CD8-positive, alpha-beta memory T cell (primary cell): ENCODE measurements around the gene P2RX2. TPM values are rescaled to one million over a fixed set of nuclear protein-coding genes. Genes with fewer than 3 reads are reported as not detected.
A peak's percentile ranks its signal among the peaks of the same experiment; 100 is the strongest.
"Not testable (repeated sequence)": the region's sequence is repeated elsewhere in the genome, so short reads cannot be mapped to it uniquely, and the experiment has no call there.

Experiments used
- CTCF ChIA-PET: fragments of 350-600 bp; sonication (Branson Sonifier 250); formaldehyde crosslinking; loops from one replicate; lab custom pipeline; 2021; ENCODE audit warnings: antibody characterized with exemption; lab: Charles Lee
- POLR2A ChIA-PET: fragments of 350-600 bp; sonication (Branson Sonifier 250); formaldehyde crosslinking; loops from one replicate; lab custom pipeline; 2021; ENCODE audit warnings: antibody characterized with exemption; lab: Charles Lee
- DNase-seq, 5 donors: peaks; one replicate each; pipeline versions ENCODE4 v3.0.0 to v3.0.0-alpha.2; 2020 to 2022; ENCODE audit warnings: mixed read lengths in 1 of 5
- H3K27ac ChIP-seq: one replicate; pipeline ENCODE4 v1.7.0; 2013; ENCODE audit warnings: low read depth, mild to moderate bottlenecking, low read length, moderate library complexity
- H3K27me3 ChIP-seq: 2 replicates; pipeline ENCODE4 v1.7.0; 2013; ENCODE audit warnings: low read length, mild to moderate bottlenecking; ENCODE audit not compliant: insufficient read depth, poor library complexity, severe bottlenecking
- H3K36me3 ChIP-seq: 2 replicates; pipeline ENCODE4 v1.7.0; 2013; ENCODE audit warnings: mild to moderate bottlenecking, low read length, moderate library complexity; ENCODE audit not compliant: insufficient read depth
- H3K4me1 ChIP-seq: 2 replicates; pipeline ENCODE4 v1.7.0; 2013; ENCODE audit warnings: mild to moderate bottlenecking, low read length, moderate library complexity; ENCODE audit not compliant: insufficient read depth
- H3K4me3 ChIP-seq: 2 replicates; pipeline ENCODE4 v1.7.0; 2013; ENCODE audit warnings: mild to moderate bottlenecking, low read length
- H3K9me3 ChIP-seq: 2 replicates; pipeline ENCODE4 v1.7.0; 2013; ENCODE audit warnings: mild to moderate bottlenecking, low read length
- H3K27ac Mint-ChIP-seq, 8 donors: one replicate each; pipeline ENCODE4 v1.8.0; 2020 to 2021; ENCODE audit warnings: mixed read lengths in 8 of 8, mild to moderate bottlenecking in 6 of 8, inconsistent platforms in 3 of 8, moderate library complexity in 3 of 8
- H3K27me3 Mint-ChIP-seq, 2 donors: one replicate each; pipeline ENCODE4 v1.8.0; 2020 to 2021; ENCODE audit warnings: mixed read lengths in 2 of 2, mild to moderate bottlenecking in 1 of 2, moderate library complexity in 1 of 2
- H3K36me3 Mint-ChIP-seq, 3 donors: one replicate each; pipeline ENCODE4 v1.8.0; 2020 to 2021; ENCODE audit warnings: mixed read lengths in 3 of 3, inconsistent platforms in 1 of 3, mild to moderate bottlenecking in 1 of 3
- H3K4me1 Mint-ChIP-seq, 3 donors: one replicate each; pipeline ENCODE4 v1.8.0; 2020 to 2021; ENCODE audit warnings: mixed read lengths in 3 of 3, inconsistent platforms in 1 of 3, mild to moderate bottlenecking in 1 of 3
- H3K4me3 Mint-ChIP-seq, 7 donors: one replicate each; pipeline ENCODE4 v1.8.0; 2020 to 2021; ENCODE audit warnings: mixed read lengths in 7 of 7, mild to moderate bottlenecking in 6 of 7, moderate library complexity in 4 of 7, inconsistent platforms in 2 of 7
- H3K9me3 Mint-ChIP-seq, 5 donors: one replicate each; pipeline ENCODE4 v1.8.0; 2020 to 2022; ENCODE audit warnings: mixed read lengths in 5 of 5, mild to moderate bottlenecking in 3 of 5, moderate library complexity in 2 of 5, inconsistent platforms in 1 of 5
- polyA plus RNA-seq: library from polyadenylated mRNA; unstranded; fragments of 300-500 nt; fragmentation: Illumina TruSeq; gene quantifications from one replicate; pipeline ENCODE4 v1.2.3, GENCODE V29; 2021
- total RNA-seq, 2 experiments: library from RNA; stranded (reverse); gene quantifications; one replicate each; pipeline ENCODE4 v1.2.3, GENCODE V29; 2021

Gene P2RX2
- total and polyA plus RNA-seq, 3 experiments from 2014 or later: not detected

DNA sequence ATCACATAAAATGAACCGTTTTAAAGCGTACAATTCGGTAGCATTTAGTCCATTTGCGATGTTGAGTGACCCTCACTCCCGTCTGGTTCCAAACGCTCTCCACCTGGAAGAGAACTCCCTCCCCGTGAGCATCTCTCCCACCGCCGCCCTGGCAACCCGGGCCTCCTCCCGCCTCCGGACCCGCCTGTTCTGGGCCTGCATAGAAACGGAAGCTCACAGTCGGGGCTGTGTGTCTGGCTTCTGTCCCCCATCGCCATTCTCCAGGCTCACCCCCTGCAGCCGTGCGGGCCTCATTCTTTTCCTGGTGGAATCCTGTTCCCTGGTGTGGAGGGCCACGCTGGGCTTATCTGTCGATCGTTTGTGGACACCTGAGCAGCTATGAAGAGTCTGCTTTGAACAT is 25.5 kb upstream of the P2RX2 start:
- H3K27ac ChIP-seq: no peak overlapping the region
- no peaks in the 10 kb centered on the region for H3K9me3 Mint-ChIP-seq

DNA sequence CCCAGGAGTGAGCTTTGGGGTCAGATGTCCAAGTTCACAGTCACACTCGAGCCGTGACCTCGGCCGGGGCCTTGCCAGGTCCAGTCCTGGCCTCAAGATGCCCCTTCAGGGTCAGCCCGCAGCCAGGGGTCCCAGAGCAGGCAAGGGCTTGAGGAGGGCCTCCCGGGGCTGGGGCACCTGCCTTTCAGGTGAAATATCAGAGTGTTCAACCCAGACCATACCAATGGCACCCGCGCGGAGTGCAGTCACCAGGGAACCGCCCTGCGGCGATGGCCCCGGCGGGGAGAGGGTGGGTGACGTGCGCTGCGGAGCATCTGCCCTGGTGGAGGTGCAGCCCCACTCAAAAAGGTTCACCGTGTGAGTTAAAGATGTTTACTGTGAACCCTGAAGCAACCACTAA is 25.1 kb upstream of the P2RX2 start:
- Mint-ChIP-seq H3K4me1 (peaks cover 9 to 15% (median 9%) of the 10 kb centered on the region in 3 donors), H3K9me3 (no peaks in the 10 kb centered on the region), H3K27me3 (peaks cover 8 to 34% of the 10 kb centered on the region in 2 donors), H3K36me3 (no peaks in the 10 kb centered on the region), H3K4me3 (peak overlapping the region in 3 of 7 donors; percentile 9 to 55 (median 46)), H3K27ac (no peak overlapping the region)
- no peak for DNase-seq
- peaks cover 6% of the 10 kb centered on the region for H3K4me1 ChIP-seq
- ChIA-PET POLR2A (no interaction called here), CTCF (no interaction called here)
- H3K27me3 ChIP-seq: peaks cover 4% of the 10 kb centered on the region
- no peak overlapping the region for H3K27ac ChIP-seq
- no peaks in the 10 kb centered on the region for H3K36me3 ChIP-seq
- H3K9me3 ChIP-seq: no peaks in the 10 kb centered on the region
- H3K4me3 ChIP-seq: no peak overlapping the region

More for the DNA sequence above, 25.5 kb upstream of the P2RX2 start:
- Histone ChIP-seq H3K4me3 (no peak overlapping the region), H3K27me3 (peaks cover 4% of the 10 kb centered on the region), H3K4me1 (peaks cover 6% of the 10 kb centered on the region), H3K9me3 (no peaks in the 10 kb centered on the region), H3K36me3 (no peaks in the 10 kb centered on the region)
- Mint-ChIP-seq H3K4me3 (no peak overlapping the region), H3K4me1 (peaks cover 7 to 15% (median 8%) of the 10 kb centered on the region in 3 donors), H3K27me3 (peaks cover 8 to 33% of the 10 kb centered on the region in 2 donors), H3K36me3 (no peaks in the 10 kb centered on the region), H3K27ac (no peak overlapping the region)
- no peak for DNase-seq
- ChIA-PET POLR2A (interaction anchor here (0.9 kb wide), 1 partner anchor 681 kb away, joined by 5 read pairs; no protein-coding TSS in a partner anchor), CTCF (no interaction called here)

DNA sequence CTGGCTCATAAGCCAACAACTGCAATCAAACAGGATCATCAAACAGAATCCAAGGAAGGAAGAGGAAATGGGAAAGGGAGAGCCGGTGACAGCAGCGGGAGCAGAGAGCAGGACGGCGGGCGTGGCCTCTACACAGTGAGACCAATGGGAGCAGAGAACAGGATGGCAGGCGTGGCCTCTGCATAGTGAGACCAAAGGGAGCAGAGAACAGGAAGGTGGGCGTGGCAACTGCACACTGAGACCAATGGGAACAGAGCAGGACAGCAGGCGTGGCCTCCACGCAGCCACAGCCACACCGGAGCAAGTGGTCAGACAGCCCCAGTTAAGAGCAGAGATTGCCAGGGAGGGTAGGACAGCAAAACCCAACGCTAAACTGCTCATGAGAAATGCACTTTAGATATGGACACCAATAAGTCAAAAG is 24.6 kb upstream of the P2RX2 start:
- Histone ChIP-seq H3K27me3 (peaks cover 4% of the 10 kb centered on the region), H3K4me1 (peaks cover 6% of the 10 kb centered on the region), H3K9me3 (no peaks in the 10 kb centered on the region), H3K4me3 (no peak overlapping the region), H3K27ac (no peak overlapping the region), H3K36me3 (no peaks in the 10 kb centered on the region)
- H3K27me3 Mint-ChIP-seq: peaks cover 8 to 37% of the 10 kb centered on the region in 2 donors
- no peak for DNase-seq
- POLR2A ChIA-PET: no interaction called here
- H3K27ac Mint-ChIP-seq: no peak overlapping the region
- H3K9me3 Mint-ChIP-seq: no peaks in the 10 kb centered on the region
- no peaks in the 10 kb centered on the region for H3K36me3 Mint-ChIP-seq
- H3K4me1 Mint-ChIP-seq: peaks cover 13 to 15% (median 13%) of the 10 kb centered on the region in 3 donors
- CTCF ChIA-PET: no interaction called here
- H3K4me3 Mint-ChIP-seq: peak overlapping the region in 3 of 7 donors; percentile 9 to 76 (median 46)

DNA sequence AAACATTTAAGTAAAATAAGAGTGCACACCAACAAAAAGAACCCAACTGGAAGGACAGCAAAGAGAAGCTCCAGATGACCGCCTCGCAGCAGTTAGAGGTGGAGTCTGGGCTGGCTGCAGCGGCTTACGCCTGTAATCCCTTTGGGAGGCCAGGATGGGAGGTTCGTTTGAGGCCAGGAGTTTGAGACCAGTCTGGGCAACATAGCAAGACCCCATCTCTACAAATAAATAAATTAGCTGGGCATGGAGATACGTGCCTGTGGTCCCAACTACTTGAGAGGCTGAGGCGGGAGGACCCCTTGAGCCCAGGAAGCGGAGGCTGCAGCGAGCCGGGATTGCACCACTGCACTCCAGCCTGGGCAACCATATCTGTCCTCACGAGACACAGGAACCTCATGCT is 23.4 kb upstream of the P2RX2 start:
- POLR2A ChIA-PET: no interaction called here

DNA sequence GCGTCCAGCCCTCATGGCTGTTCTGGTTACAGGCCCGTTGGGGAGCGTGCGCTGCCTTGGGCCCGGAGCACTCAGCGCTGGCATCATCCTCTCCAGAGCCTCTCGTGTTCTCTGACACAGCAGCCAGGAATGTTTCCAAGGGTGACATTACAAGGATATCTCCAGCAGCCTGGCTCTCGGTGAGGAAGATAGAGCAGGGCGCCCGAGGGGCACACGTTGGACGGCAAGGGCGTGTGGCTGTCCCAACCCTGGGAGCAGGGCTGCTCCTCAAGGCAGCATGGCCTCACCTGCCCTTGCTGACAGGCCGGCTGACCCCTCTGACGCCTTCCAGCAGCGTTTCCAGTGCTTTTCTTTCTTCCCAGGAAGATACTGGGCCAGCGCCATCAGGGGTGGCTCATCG is 22.6 kb upstream of the P2RX2 start:
- POLR2A ChIA-PET: no interaction called here
- peaks cover 10 to 44% of the 10 kb centered on the region in 2 donors for H3K27me3 Mint-ChIP-seq

More for the DNA sequence above, 23.4 kb upstream of the P2RX2 start:
- CTCF ChIA-PET: no interaction called here
- no peaks in the 10 kb centered on the region for H3K9me3 Mint-ChIP-seq
- H3K27ac ChIP-seq: no peak overlapping the region
- H3K4me3 ChIP-seq: no peak overlapping the region
- H3K4me1 ChIP-seq: peaks cover 10% of the 10 kb centered on the region
- H3K27me3 Mint-ChIP-seq: peaks cover 8 to 37% of the 10 kb centered on the region in 2 donors
- H3K4me3 Mint-ChIP-seq: peak overlapping the region in 3 of 7 donors; percentile 4 to 44 (median 37)
- peak in 1 of 5 donors; percentile 15 for DNase-seq
- H3K36me3 Mint-ChIP-seq: no peaks in the 10 kb centered on the region
- no peaks in the 10 kb centered on the region for H3K9me3 ChIP-seq
- H3K27ac Mint-ChIP-seq: peak overlapping the region in 1 of 8 donors; percentile 11
- peaks cover 4% of the 10 kb centered on the region for H3K27me3 ChIP-seq
- no peaks in the 10 kb centered on the region for H3K36me3 ChIP-seq
- peaks cover 17 to 21% (median 19%) of the 10 kb centered on the region in 3 donors for H3K4me1 Mint-ChIP-seq

DNA sequence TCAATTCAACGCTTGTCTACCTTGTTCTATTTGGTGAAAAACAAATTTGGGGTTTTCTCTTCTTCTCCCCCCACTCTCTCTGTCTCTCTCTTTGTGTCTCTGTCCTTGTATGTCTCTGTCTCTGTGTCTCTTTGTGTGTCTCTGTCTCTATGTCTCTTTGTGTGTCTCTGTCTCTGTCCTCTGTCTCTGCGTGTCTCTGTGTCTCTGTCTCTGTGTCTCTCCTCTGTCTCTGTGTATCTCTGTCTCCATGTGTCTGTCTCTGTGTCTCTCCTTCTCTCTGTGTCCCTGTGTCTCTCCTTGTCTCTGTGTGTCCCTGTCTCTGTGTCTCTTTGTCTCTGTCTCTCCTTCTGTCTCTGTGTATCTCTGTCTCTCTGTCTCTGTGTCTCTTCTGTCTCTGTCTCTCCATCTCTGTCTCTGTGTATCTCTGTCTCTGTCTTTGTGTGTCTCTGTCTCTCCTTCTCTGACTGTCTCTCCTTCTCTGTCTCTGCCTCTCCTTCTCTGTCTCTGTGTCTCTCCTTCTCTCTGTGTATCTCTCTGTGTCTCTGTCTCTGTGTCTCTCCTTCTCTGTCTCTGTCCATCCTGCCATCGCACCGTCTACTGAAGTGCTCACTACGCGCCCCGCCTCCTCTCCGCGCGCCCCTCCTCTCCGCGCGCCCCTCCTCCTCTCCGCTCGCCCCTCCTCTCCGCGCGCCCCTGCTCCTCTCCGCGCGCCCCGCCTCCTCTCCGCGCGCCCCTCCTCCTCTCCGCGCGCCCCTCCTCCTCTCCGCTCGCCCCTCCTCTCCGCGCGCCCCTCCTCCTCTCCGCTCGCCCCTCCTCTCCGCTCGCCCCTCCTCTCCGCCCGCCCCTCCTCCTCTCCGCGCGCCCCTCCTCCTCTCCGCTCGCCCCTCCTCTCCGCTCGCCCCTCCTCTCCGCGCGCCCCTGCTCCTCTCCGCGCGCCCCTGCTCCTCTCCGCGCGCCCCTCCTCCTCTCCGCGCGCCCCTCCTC is 21.0 kb upstream of the P2RX2 start:
- Mint-ChIP-seq H3K4me3 (peak overlapping the region; percentile 60 to 96 (median 88)), H3K27me3 (peaks cover 12 to 52% of the 10 kb centered on the region in 2 donors), H3K36me3 (no peaks in the 10 kb centered on the region), H3K27ac (peak overlapping the region in 7 of 8 donors; percentile 45 to 97 (median 77)), H3K9me3 (no peaks in the 10 kb centered on the region), H3K4me1 (peaks cover 19 to 35% (median 20%) of the 10 kb centered on the region in 3 donors)
- Histone ChIP-seq H3K27ac (no peak overlapping the region), H3K36me3 (no peaks in the 10 kb centered on the region), H3K4me3 (peak overlapping the region; percentile 57), H3K27me3 (peaks cover 4% of the 10 kb centered on the region), H3K9me3 (no peaks in the 10 kb centered on the region), H3K4me1 (peaks cover 10% of the 10 kb centered on the region)
- ChIA-PET CTCF (no interaction called here), POLR2A (no interaction called here)
- peak in 3 of 5 donors; percentile 27 to 45 (median 35) for DNase-seq

More for the DNA sequence above, 22.6 kb upstream of the P2RX2 start:
- no peaks in the 10 kb centered on the region for H3K9me3 Mint-ChIP-seq
- no peaks in the 10 kb centered on the region for H3K36me3 Mint-ChIP-seq
- H3K27ac Mint-ChIP-seq: no peak overlapping the region
- Histone ChIP-seq H3K4me1 (peaks cover 10% of the 10 kb centered on the region), H3K36me3 (no peaks in the 10 kb centered on the region), H3K4me3 (no peak overlapping the region), H3K27me3 (peaks cover 4% of the 10 kb centered on the region), H3K27ac (no peak overlapping the region), H3K9me3 (no peaks in the 10 kb centered on the region)
- peak overlapping the region in 5 of 7 donors; percentile 53 to 75 (median 69) for H3K4me3 Mint-ChIP-seq
- peak in 1 of 5 donors; percentile 19 for DNase-seq
- CTCF ChIA-PET: no interaction called here
- peaks cover 19 to 29% (median 19%) of the 10 kb centered on the region in 3 donors for H3K4me1 Mint-ChIP-seq

DNA sequence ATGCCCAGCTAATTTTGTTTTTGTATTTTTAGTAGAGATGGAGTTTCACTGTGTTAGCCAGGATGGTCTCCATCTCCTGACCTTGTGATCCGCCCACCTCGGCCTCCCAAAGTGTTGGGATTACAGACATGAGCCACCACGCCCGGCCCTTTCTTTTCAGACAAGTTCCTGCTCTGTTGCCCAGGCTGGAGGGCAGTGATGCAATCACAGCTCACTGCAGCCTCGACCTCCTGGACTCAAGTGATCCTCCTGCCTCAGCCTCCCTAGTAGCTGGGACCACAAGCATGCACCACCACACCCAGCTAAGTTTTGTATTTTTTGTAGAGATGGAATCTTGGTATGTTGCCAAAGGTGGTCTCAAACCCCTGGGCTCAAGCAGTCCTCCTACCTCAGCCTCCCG is 19.1 kb upstream of the P2RX2 start:
- peak overlapping the region in 6 of 7 donors; percentile 66 to 95 (median 83) for H3K4me3 Mint-ChIP-seq
- H3K27ac ChIP-seq, H3K27me3 ChIP-seq, DNase-seq, H3K4me1 ChIP-seq, POLR2A ChIA-PET, H3K36me3 Mint-ChIP-seq, H3K9me3 Mint-ChIP-seq, H3K4me3 ChIP-seq, H3K36me3 ChIP-seq, H3K9me3 ChIP-seq: not testable (repeated sequence)
- peaks cover 13 to 38% (median 21%) of the 10 kb centered on the region in 3 donors for H3K4me1 Mint-ChIP-seq
- CTCF ChIA-PET: interaction anchor here (1.0 to 1.3 kb wide), 2 partner anchors 10 to 16 kb away, joined by 4 to 5 read pairs; no protein-coding TSS in a partner anchor
- peak overlapping the region in 3 of 8 donors; percentile 17 to 26 (median 18) for H3K27ac Mint-ChIP-seq
- peaks cover 16 to 50% of the 10 kb centered on the region in 2 donors for H3K27me3 Mint-ChIP-seq
